Measurements from ENCODE around the gene KRT222. TPM values are rescaled to one million over a fixed set of nuclear protein-coding genes. Genes with fewer than 3 reads are reported as not detected.

The KRT222 gene
- total and polyA plus RNA-seq, 2 of the 13 experiments (the other 11 are each of a cell fraction or from before 2014, with no cell fraction given), result not detected

DNA sequence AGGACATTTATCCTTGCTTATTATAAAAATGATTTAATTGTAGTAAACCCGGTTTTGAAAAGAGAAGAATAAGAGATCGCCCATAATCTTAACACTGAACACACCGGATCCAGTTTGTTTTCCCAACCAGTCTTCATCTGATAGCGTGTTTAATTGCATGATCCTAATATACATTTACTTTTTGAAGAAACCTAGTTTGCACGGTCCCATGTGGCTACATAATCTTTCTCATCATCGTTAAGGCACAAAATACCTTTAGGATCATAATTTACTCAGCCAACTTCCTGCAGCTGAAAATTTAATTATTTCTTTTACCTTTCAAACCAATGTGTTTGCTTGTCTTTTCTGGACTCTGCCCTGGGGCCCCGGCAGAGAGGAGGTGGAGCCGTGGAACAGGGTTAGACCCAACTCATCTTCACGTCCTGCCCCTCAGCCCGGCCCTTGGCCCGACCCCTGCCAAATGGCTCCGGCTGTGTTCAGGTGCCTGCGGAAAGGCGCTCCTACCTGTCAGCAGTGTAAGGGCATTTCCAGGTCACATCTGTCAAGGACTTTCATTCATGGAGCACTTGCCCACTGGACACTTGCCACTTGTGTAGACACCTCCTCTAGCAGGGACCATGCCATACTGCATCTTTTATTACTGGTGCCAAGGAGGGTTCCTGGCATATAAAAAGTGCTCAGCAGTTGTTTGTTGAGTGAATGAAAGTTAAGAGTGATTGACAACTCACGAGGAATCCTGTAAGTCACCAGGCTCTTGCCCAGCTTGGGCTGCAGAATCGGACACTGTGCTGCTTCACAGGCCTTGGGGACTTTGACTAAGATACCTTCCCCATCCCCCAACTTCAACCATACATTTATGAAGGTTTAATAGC lies 46.0 kb downstream of the KRT222 start (continued):
- TF ChIP-seq, protein P1, sequence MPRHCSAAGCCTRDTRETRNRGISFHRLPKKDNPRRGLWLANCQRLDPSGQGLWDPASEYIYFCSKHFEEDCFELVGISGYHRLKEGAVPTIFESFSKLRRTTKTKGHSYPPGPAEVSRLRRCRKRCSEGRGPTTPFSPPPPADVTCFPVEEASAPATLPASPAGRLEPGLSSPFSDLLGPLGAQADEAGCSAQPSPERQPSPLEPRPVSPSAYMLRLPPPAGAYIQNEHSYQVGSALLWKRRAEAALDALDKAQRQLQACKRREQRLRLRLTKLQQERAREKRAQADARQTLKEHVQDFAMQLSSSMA (CRISPR knock-in tag; IDR thresholded peaks at IDR 0.05), result no peak
- TF ChIP-seq KMT2A (CRISPR knock-in tag; IDR thresholded peaks at IDR 0.05), result no peak
- no peak for TF ChIP-seq ZFYVE20 (CRISPR knock-in tag; IDR thresholded peaks at IDR 0.05; ENCODE audit: borderline replicate concordance, low read depth)
- TF ChIP-seq GATA4 (IDR thresholded peaks at IDR 0.05; ENCODE audit: borderline replicate concordance, low read depth), result no peak
- TF ChIP-seq, protein P2, sequence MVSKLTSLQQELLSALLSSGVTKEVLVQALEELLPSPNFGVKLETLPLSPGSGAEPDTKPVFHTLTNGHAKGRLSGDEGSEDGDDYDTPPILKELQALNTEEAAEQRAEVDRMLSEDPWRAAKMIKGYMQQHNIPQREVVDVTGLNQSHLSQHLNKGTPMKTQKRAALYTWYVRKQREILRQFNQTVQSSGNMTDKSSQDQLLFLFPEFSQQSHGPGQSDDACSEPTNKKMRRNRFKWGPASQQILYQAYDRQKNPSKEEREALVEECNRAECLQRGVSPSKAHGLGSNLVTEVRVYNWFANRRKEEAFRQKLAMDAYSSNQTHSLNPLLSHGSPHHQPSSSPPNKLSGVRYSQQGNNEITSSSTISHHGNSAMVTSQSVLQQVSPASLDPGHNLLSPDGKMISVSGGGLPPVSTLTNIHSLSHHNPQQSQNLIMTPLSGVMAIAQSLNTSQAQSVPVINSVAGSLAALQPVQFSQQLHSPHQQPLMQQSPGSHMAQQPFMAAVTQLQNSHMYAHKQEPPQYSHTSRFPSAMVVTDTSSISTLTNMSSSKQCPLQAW (CRISPR knock-in tag; IDR thresholded peaks at IDR 0.05), result no peak; the same call in 1 of the 2 replicates
- no peak for TF ChIP-seq SP2 (CRISPR knock-in tag; IDR thresholded peaks at IDR 0.05)
- TF ChIP-seq, protein P3, sequence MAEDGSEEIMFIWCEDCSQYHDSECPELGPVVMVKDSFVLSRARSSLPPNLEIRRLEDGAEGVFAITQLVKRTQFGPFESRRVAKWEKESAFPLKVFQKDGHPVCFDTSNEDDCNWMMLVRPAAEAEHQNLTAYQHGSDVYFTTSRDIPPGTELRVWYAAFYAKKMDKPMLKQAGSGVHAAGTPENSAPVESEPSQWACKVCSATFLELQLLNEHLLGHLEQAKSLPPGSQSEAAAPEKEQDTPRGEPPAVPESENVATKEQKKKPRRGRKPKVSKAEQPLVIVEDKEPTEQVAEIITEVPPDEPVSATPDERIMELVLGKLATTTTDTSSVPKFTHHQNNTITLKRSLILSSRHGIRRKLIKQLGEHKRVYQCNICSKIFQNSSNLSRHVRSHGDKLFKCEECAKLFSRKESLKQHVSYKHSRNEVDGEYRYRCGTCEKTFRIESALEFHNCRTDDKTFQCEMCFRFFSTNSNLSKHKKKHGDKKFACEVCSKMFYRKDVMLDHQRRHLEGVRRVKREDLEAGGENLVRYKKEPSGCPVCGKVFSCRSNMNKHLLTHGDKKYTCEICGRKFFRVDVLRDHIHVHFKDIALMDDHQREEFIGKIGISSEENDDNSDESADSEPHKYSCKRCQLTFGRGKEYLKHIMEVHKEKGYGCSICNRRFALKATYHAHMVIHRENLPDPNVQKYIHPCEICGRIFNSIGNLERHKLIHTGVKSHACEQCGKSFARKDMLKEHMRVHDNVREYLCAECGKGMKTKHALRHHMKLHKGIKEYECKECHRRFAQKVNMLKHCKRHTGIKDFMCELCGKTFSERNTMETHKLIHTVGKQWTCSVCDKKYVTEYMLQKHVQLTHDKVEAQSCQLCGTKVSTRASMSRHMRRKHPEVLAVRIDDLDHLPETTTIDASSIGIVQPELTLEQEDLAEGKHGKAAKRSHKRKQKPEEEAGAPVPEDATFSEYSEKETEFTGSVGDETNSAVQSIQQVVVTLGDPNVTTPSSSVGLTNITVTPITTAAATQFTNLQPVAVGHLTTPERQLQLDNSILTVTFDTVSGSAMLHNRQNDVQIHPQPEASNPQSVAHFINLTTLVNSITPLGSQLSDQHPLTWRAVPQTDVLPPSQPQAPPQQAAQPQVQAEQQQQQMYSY (CRISPR knock-in tag; IDR thresholded peaks at IDR 0.05), result no peak
- no peak for TF ChIP-seq CBX5 (CRISPR knock-in tag; IDR thresholded peaks at IDR 0.05; ENCODE audit: borderline replicate concordance)
- no peak for TF ChIP-seq ZNF781 (CRISPR knock-in tag; IDR thresholded peaks at IDR 0.05; ENCODE audit: borderline replicate concordance, not compliant biosample characterization)
- peak; percentile 59 for TF ChIP-seq SAP130 (CRISPR knock-in tag; IDR thresholded peaks at IDR 0.05; ENCODE audit: low read depth)
- TF ChIP-seq CREB1 (IDR thresholded peaks at IDR 0.05), result no peak
- no peak for TF ChIP-seq CREB1 (CRISPR knock-in tag; IDR thresholded peaks at IDR 0.05)
- TF ChIP-seq DZIP1 (CRISPR knock-in tag; IDR thresholded peaks at IDR 0.05), result no peak
- no peak for TF ChIP-seq KLF15 (CRISPR knock-in tag; IDR thresholded peaks at IDR 0.05; ENCODE audit: borderline replicate concordance)
- TF ChIP-seq MAFK (conservative IDR thresholded peaks at IDR 0.05 in 1 of 2, IDR thresholded peaks at IDR 0.05 in 1 of 2; ENCODE audit: low read length in 2 of 2), result no peak
- TF ChIP-seq HNF4A (CRISPR knock-in tag; IDR thresholded peaks at IDR 0.05), result peak; percentile 89
- no peak for TF ChIP-seq CHD4 (IDR thresholded peaks at IDR 0.05; ENCODE audit: borderline replicate concordance, low read length)

Data from HepG2 (cell line).